Fibroblast of mammary gland (primary cell): ENCODE results near the gene LRRC9.

ENCODE experiments used
- DNase-seq: peaks from one replicate; pipeline ENCODE4 v3.0.0-alpha.2; 2010; ENCODE audit warnings: low read depth
- H3K4me3 ChIP-seq: 2 replicates; pipeline ENCODE4 v1.5.1; 2011; ENCODE audit warnings: low read depth, mild to moderate bottlenecking, low read length, moderate library complexity; ENCODE audit not compliant: control insufficient read depth
- TF ChIP-seq, protein P1 (sequence below): conservative IDR thresholded peaks from 2 replicates; pipeline ENCODE4 v1.5.1; 2011; ENCODE audit warnings: low read depth, low read length, inconsistent platforms; ENCODE audit not compliant: control insufficient read depth, insufficient read depth

Gene LRRC9

DNA sequence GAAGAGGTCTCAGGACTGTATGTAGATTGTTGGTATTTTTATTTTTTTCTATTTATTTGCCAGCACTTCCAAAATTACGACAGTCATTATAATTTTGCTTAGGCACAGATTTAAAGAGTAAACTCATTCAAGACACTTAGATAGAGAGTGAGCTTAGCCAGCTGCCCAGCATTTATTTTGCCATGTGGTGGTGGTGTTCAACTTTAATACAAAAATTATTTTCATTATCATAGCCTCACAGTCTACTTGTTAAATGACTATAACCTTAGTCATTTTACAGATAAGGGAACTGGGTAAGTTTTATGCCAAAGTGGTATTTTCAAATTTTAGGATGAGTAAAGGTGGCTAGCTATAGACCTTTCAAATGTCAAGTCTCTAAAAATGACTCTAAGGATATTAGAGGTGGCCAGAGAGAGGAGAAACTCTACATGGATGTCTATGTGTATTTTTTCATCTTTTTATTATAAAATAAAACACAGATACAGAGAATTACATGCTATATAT is 66.7 kb downstream of the LRRC9 start:
- TF ChIP-seq, protein P1, sequence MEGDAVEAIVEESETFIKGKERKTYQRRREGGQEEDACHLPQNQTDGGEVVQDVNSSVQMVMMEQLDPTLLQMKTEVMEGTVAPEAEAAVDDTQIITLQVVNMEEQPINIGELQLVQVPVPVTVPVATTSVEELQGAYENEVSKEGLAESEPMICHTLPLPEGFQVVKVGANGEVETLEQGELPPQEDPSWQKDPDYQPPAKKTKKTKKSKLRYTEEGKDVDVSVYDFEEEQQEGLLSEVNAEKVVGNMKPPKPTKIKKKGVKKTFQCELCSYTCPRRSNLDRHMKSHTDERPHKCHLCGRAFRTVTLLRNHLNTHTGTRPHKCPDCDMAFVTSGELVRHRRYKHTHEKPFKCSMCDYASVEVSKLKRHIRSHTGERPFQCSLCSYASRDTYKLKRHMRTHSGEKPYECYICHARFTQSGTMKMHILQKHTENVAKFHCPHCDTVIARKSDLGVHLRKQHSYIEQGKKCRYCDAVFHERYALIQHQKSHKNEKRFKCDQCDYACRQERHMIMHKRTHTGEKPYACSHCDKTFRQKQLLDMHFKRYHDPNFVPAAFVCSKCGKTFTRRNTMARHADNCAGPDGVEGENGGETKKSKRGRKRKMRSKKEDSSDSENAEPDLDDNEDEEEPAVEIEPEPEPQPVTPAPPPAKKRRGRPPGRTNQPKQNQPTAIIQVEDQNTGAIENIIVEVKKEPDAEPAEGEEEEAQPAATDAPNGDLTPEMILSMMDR: no peak
- no peak for DNase-seq
- no peak overlapping the region for H3K4me3 ChIP-seq

DNA sequence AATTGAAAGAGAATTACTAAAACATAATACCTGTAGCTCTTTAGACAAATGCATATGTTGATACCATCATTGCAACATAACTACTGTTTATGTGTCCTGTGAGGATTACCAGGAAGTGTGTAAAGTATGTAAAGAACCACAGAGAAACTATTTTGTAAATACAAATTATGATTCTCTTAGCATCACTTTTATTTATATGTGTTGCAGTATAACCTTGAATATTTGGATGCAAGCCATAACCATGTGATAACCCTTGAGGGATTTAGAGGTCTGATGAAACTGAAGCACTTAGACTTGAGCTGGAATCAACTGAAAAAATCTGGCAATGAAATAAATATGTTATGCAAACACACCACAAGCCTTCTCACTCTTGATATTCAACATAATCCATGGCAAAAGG is 77.5 kb downstream of the LRRC9 start:
- TF ChIP-seq, protein P1: no peak
- DNase-seq: peak; percentile 67
- no peak overlapping the region for H3K4me3 ChIP-seq

GRCh38 chr14:59997966-59998365 is 78.0 kb downstream of the LRRC9 start:
- TF ChIP-seq, protein P1: no peak
- peak; percentile 8 for DNase-seq

DNA sequence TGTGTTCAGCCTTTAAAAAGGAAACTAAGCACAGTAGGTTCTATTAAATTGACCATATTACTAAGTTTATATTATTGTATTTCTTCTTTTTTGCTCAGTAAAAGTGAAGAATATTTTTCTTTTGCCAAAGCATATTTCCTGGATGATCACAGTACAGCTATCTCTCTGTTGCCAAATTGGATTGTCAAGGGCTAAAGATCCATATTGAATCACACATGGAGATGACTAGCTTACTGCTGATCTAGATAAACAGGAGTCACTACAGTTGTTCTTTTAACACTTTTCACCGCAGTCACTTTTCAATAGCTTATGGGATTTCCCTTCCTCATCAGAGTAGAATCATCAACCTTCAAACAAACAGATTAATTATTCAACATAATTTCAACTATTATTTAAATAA is 78.6 kb downstream of the LRRC9 start:
- H3K4me3 ChIP-seq: no peak overlapping the region
- peak; percentile 47 for DNase-seq
- TF ChIP-seq, protein P1: no peak

More at GRCh38 chr14:59997966-59998365, 78.0 kb downstream of the LRRC9 start:
- H3K4me3 ChIP-seq: no peak overlapping the region

DNA sequence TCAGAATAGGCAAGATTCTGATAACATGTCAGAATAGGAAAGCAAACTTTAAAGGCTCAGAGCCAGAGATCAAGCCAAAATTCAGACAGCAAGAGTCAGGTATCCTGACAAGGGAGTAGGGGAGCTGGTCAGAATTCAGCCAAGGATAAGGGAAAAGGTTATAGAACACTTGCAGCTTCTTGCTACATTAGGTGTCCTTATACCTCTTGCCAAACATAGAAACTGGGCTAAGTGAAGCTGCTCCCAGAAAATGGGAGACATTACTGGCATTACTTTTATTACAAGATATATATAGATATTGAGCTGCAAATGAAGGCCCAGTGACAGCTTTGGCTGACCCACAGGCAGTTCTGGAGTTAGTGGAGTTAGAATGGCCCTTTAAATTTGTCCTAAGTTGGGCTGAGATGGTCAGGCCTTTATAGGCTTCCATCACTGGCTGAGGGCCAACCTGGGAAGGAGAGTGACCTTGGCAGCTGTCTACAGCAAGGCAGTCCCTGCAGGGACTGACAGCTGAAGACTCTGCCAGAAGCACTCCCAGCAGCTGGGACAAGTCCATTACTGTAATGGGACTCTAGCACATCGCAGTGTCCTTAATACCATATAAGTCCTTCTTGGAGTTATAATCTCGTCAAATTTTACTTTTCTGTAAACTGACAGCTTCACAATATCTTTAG is 83.0 kb downstream of the LRRC9 start:
- DNase-seq: no peak
- TF ChIP-seq, protein P1: no peak
- H3K4me3 ChIP-seq: no peak overlapping the region

- TF ChIP-seq, protein P1: no peak
- no peak overlapping the region for H3K4me3 ChIP-seq
- DNase-seq: no peak
Observed at GRCh38 chr14:60003991-60004390, 84.0 kb downstream of the LRRC9 start.
